Hematopoietic multipotent progenitor cell treated with erythropoietin and hydrocortisone succinate and interleukin-3 and kit ligand, for 15 days (in vitro differentiated cells): ENCODE measurements around the gene CYP26C1.
"Not testable (repeated sequence)": the region's sequence is repeated elsewhere in the genome, so short reads cannot be mapped to it uniquely, and the experiment has no call there.

Source experiments
- DNase-seq: peaks from one replicate; pipeline ENCODE4 v3.0.0-alpha.2; 2015; ENCODE audit warnings: low spot score

The CYP26C1 gene

GRCh38 chr10:93077860-93078337 is 17.3 kb downstream of the CYP26C1 start:
- no peak for DNase-seq

DNA sequence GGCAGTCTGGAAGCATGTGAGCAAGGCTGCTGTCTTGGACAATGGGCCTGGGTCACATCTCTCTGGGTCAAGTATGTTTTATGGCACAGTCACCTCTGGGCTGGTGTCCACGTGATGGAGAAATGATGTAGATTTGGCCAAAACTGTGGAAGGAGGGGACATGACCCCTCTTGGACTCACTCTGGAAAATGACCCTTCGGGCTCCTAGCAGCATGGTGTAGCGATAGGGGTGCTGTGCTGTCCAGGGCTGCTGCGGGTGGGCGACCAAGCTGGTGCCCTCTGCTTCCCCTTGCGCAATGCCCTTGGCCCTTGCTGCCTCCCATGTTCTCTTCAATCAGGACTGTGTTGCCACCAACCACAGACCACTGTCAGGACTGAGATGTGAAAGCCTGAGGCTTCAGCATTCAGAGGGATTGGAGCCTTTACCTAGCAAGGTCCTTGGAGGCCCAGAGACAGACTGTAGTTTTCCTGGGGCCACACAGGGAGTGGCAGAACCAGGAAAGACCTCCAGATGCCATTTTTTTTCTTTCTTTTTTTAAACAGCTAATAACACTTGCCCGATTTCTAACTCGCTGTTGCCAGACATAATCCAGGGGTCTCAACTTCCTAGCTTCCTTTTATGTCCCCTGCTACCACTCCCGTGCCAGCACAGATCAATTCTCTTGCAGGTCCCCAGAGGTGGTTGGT is 19.2 kb downstream of the CYP26C1 start:
- DNase-seq, result no peak

GRCh38 chr10:93080350-93081046 is 19.9 kb downstream of the CYP26C1 start:
- peak; percentile 59 for DNase-seq

DNA sequence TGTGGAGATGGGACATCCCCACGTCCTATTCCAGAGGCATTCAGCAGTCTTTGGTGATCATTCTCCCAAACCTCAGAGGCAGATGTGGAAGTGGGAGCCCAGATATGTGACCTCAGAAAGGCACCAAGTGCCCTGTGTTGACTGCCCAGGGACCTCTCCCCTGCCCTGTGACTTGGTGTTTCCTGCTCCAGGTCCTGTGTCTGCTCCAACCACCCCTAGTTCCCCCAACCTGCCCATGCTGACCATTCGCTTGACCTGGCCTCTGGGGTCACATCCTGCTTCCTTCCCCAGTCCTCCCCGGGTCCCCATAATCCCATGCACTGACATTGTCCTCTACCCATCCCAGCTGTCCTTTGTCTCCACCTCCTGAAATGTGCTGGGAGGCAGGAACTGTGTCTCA is 20.7 kb downstream of the CYP26C1 start:
- no peak for DNase-seq

DNA sequence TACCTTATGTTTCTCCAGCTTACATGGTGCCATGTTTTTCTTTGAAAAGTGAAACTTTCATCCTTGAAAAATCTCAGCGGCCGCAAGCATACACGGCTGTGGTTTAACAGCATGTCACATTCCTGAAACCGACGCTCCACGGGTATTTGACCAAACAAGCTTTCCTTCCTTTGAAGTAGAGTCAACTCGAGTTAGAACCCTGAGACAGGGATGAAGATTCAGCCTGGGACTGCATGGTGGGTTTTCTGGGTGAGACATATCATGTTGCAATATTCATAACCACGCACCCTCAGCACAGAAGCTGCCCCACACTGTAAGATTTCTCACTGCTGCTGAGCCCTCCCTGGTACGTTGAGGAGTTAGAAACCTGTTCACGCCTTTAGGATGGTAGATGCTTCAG is 21.2 kb downstream of the CYP26C1 start:
- no peak for DNase-seq

DNA sequence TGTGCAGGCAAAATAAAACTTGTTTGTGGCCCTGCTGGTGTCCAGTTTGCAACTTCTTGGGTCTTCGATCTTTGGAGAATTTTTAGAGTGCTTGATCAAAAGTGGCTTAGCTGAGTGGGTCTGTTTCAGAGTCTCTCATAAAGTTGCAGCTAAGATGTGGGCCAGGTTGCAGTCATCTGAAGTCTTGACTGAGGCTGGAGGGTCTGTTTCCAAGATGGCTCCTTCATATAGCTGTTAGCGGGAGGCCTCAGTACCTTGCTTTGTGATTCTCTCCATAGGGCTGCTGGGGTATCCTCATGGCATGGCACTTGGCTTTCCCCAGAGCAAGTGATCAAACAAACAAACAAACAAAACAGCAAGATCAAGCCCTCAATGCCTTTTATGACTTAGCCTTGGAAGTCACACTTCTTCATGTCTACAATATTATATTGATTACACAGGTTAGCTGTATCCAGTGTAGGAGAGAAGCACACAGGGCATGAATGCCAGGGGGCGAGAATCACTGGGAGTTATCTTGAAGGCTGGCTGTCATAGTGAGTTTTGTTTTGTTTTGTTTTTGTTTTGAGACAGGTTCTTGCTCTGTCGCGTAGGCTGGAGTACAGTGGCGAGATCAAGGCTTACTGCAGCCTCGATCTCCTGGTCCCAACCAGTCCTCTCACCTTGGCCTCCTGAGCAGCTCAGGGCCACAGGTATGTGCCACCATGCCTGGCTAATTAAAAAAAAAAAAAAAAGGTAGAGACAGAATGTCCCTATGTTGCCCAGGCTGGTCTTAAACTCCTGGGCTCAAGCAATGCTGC is 23.3 kb downstream of the CYP26C1 start:
- no peak for DNase-seq

DNA sequence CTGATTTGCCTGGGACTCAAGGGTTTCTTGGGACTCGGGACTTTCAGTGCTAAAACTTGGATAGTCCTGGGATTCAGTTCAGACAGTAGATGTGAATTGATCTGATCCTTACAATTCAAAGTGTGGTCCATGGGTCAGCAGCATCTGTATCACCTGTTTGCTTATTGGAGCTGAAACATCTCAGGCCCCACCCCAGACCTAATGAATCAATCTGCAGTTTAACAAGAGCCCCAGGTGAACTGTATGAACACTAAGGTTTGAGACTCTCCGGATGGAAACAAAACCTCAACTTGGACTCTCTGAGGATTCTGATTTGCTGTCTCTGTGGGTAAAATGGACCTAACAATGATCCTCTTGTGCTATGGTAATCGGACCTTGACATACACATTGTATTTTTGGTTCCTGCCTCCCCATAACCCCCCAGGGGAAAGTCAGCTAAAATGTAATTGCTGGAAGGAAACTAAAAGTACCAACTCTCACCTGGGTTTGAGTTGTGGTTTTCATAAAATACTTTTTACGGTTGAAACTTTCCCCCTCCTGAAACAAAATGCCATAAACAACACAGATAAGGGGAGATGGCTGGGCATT is 24.8 kb downstream of the CYP26C1 start:
- DNase-seq, result no peak

- DNase-seq, result no peak
Observed at GRCh38 chr10:93086289-93086688, 25.7 kb downstream of the CYP26C1 start.

DNA sequence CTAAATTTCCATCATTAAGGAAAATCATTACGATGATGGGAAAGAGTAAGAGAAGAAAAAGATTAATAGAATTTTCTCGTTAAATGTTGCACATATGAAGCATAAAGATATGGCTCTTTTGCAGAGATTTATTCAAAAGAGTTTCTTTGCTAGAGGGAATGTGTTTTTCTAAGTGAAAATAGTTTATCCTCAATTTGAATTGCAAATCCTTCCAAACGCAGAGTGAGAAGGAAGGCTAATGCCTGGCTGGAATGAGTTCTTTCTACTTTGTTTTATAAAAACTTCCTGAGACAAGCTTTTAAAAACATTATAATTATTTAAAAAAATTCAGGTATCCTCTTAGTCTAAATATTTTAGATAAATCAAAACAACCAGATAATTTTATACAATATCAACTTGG is 27.2 kb downstream of the CYP26C1 start:
- no peak for DNase-seq

- no peak for DNase-seq
Observed at GRCh38 chr10:93088466-93088865, 27.9 kb downstream of the CYP26C1 start.

DNA sequence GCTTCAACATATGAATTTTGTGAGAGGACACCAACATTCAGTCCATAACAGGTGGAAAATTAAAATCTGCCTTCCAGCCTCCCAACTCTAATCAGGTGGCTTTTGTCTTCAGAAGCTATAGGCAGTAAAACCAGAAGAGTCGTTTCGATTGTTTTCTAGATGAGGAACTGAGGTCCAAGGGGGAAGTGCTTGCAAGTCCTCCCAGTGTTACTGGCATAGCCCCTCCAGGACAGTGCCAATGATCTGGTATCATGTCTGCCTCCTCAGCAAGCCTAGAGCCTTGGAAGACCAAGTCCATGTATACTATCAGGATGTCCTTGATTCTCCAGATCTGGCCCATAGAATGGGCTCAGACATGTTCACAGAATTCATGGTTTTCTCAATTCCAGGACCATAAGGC is 30.0 kb downstream of the CYP26C1 start:
- no peak for DNase-seq

DNA sequence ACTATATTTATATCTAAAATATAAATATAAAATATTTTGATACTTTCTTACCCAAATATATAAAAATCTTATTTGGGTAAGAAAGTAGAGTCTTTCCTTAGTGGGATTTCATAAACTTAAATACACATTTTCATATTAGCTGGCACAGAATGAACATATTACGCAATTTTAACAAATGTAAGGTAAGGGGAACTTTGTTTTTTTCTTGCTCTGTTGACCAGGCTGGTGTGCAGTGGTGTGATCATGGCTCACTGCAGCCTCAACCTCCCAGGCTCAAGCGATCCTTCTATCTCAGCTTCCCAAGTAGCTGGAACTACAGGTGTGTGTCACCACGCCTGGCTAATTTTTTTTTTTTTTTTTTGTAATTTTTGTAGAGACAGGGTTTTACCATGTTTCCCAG is 31.4 kb downstream of the CYP26C1 start:
- no peak for DNase-seq

GRCh38 chr10:93095225-93095624 is 34.6 kb downstream of the CYP26C1 start:
- no peak for DNase-seq

DNA sequence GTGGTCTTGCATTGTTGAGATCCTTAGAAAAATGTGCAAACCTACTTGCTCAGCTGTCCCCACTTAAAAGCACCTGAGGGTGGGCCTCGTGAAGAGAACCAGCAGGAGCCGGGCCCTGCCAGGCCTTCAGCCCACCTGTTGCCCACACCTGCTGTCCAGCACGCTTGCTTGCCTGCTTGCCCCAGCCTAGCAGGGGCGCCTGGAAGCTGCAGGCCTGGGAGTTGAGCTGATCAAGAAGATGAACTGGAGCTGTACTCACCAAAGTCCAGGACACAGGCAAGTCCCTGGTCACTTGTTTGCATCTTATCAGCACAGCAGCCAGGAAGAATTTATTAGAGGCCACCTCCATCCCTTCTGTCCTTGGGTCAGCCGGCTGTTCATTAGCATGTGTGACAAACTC is 36.3 kb downstream of the CYP26C1 start:
- DNase-seq, result no peak

DNA sequence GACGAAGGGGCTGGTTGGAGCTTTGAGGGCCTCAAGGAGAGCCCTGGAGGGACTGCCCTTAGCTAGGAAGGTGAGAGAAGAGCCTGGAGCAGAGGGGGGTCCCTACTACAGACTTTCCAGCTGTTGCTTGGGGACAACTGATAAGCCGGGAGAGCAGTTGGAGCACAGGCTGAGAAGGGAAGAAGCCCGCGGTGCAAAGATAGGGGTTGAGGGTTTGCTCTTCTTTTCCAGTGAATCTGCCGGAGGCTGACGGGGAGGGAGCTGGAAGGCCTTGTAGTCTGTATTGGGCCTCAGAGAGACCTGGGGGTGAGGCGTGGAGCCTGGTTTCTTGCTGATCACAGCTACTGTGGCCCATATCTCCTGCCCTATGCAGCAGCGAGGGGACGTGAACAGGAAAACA is 36.8 kb downstream of the CYP26C1 start:
- no peak for DNase-seq

DNA sequence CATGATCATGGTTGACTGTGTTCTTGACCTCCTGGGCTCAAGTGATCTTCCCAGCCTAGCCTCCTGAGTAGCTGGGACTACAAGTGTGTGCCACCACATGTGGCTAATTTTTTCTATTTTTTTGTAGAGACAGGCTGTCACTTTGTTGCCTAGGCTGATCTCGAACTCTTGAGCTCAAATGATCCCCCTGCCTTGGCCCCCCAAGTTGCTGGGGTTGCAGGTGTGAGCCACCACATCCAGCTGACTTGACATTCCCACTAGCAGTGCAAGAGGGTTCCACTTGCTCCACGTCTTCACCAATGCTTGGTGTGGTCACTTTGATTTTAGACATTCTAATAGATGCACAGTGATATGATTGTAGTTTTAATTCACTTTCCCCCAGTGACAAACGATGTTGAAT is 38.2 kb downstream of the CYP26C1 start:
- DNase-seq, result no peak

- DNase-seq, result no peak
Observed at GRCh38 chr10:93099670-93100069, 39.1 kb downstream of the CYP26C1 start.

DNA sequence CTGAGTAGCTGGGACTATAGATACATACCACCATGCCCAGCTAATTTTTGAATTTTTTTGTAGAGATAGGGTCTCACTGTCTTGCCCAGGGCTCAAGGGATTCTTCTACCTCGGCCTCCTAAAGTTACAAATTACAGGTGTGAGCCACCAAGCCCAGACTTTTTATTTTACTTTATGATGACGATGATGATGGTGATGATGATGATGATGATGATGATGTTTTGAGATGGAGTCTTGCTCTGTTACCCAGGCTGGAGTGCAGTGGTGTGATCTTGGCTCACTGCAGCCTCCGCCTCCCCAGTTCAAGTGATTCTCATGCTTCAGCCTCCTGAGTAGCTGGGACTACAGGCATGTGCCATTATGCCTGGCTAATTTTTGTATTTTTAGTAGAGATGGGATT is 40.5 kb downstream of the CYP26C1 start:
- DNase-seq, result not testable (repeated sequence)

DNA sequence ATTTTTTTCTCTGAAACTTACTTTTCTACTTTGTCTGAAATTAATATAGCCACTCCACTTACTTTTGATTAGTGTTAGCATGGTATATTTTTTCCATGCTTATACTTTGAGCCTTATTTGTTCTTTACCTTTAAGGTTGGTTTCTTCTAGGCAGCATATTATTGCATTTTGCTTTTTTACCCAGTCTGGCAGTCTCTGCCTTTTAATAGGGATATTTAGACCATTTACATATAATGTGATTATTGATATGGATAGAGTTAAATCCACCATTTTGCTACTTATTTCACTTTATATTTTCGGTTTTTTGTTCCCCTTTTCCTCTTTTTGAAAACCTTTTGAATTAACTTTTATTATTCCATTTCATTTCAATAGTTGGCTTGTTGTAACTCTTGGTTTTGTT is 43.4 kb downstream of the CYP26C1 start:
- DNase-seq, result no peak

DNA sequence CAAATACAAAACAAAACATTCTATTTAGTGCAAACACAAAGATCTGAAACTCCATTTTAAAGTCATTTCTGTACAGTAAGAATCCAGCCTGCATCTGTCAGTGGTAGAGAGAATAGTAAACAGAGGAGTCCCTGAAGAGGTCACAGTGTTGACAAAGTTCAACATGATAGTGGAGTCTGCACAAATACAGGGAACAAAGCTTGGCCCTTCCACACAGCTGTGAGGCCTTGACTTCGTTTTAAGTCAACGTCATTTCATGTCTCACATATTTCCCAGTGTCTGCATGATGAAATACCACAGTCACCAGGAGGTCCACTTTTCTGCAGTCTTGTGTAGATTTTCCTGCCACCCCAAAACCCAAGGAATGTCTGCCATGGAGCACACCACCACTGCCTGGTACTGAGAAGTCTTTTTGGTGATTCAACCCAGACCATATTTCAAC is 46.1 kb downstream of the CYP26C1 start:
- DNase-seq, result no peak

GRCh38 chr10:93110472-93111146 is 50.0 kb downstream of the CYP26C1 start:
- DNase-seq, result no peak

- DNase-seq, result no peak
Observed at GRCh38 chr10:93113042-93113441, 52.4 kb downstream of the CYP26C1 start.
